Endothelial cell of umbilical vein (primary cell): Measurements from ENCODE around the gene CCDC194. TPM values are rescaled to one million over a fixed set of nuclear protein-coding genes. Genes with fewer than 3 reads are reported as not detected.

Experiments
- BruUV-seq: library from RNA; stranded (reverse); fragments of 400-500 nt; replicated peaks from 2 replicates; lab custom pipeline; 2021; lab: Mats Ljungman, UMichigan
- CTCF ChIA-PET: fragments of 300-600, 350-600 bp; sonication (Branson Sonifier 250); formaldehyde crosslinking; loops from one replicate; lab custom pipeline; 2021; ENCODE audit warnings: antibody characterized with exemption, inconsistent platforms; lab: Charles Lee
- POLR2A ChIA-PET: fragments of 300-600, 350-600 bp; sonication (Branson Sonifier 250); formaldehyde crosslinking; loops from one replicate; lab custom pipeline; 2021; ENCODE audit warnings: antibody characterized with exemption, inconsistent platforms; lab: Charles Lee
- DNase-seq: peaks from one replicate; pipeline ENCODE4 v3.0.0-alpha.2; 2011; ENCODE audit warnings: low read depth, low spot score
- FAIRE-seq: peaks from 2 replicates; lab custom pipeline; 2011; peaks lifted over from hg19 to GRCh38; lab: Jason Lieb, UNC
- H2AFZ ChIP-seq: 2 replicates; pipeline ENCODE4 v1.6.0; 2012; ENCODE audit warnings: low read depth, low read length, control low read depth, inconsistent platforms
- H3K27ac ChIP-seq: 2 replicates; pipeline ENCODE4 v1.5.1; 2011; ENCODE audit warnings: low read depth, mild to moderate bottlenecking, control low read depth, low read length, moderate library complexity; ENCODE audit not compliant: insufficient read depth
- H3K27me3 ChIP-seq, 2 experiments: 2 replicates each; pipeline versions ENCODE4 v1.6.0 to v1.6.1; 2011; ENCODE audit warnings: low read length in 2 of 2, mixed read lengths in 1 of 2; ENCODE audit not compliant: control insufficient read depth in 2 of 2, insufficient read depth in 2 of 2
- H3K36me3 ChIP-seq, 2 experiments: 2 replicates in 1 of 2; 3 replicates in 1 of 2; pipeline ENCODE4 v1.5.1; 2011; ENCODE audit warnings: low read length in 2 of 2, mild to moderate bottlenecking in 1 of 2, moderate library complexity in 1 of 2; ENCODE audit not compliant: control insufficient read depth in 2 of 2, insufficient read depth in 2 of 2; ENCODE audit errors: extremely low read depth in 1 of 2
- H3K4me1 ChIP-seq: 3 replicates; pipeline ENCODE4 v1.5.1; 2011; ENCODE audit warnings: mild to moderate bottlenecking, low read length; ENCODE audit not compliant: control insufficient read depth, insufficient read depth; ENCODE audit errors: extremely low read depth
- H3K4me2 ChIP-seq: 2 replicates; pipeline ENCODE4 v1.6.1; 2011; ENCODE audit warnings: low read length, control low read depth, mixed read lengths; ENCODE audit not compliant: insufficient read depth
- H3K4me3 ChIP-seq, 3 experiments: fragments of 200-600 bp in 1 of 3; sonication (generic), shearing (Covaris generic) in 1 of 3; replicated peaks in 1 of 3; 2 replicates each; pipeline ENCODE4 v1.5.1; 2011 to 2016; ENCODE audit warnings: control low read depth in 3 of 3, low read length in 3 of 3, mild to moderate bottlenecking in 2 of 3, inconsistent platforms in 1 of 3, low read depth in 1 of 3, moderate library complexity in 1 of 3; ENCODE audit not compliant: insufficient read depth in 1 of 3
- H3K79me2 ChIP-seq: 2 replicates; pipeline ENCODE4 v1.6.0; 2012; ENCODE audit warnings: low read length, inconsistent platforms; ENCODE audit not compliant: control insufficient read depth, insufficient read depth
- H3K9ac ChIP-seq: replicated peaks from 2 replicates; pipeline ENCODE3; 2011; ENCODE audit warnings: low read length, control low read depth; ENCODE audit not compliant: insufficient read depth; ENCODE audit errors: extremely low read depth
- H3K9me1 ChIP-seq: replicated peaks from 3 replicates; pipeline ENCODE4 v1.6.0; 2011; ENCODE audit warnings: mild to moderate bottlenecking, low read length; ENCODE audit not compliant: control insufficient read depth, insufficient read depth; ENCODE audit errors: extremely low read depth
- H3K9me3 ChIP-seq: replicated peaks from 2 replicates; pipeline ENCODE4 v1.5.1; 2012; ENCODE audit warnings: low read length, inconsistent platforms; ENCODE audit not compliant: control insufficient read depth, insufficient read depth
- H4K20me1 ChIP-seq: replicated peaks from 2 replicates; pipeline ENCODE3; 2011; ENCODE audit warnings: mild to moderate bottlenecking, low read length; ENCODE audit not compliant: control insufficient read depth, insufficient read depth; ENCODE audit errors: extremely low read depth
- CTCF ChIP-seq, 2 donors: IDR thresholded peaks; 1 replicate in 1 of 2; 2 replicates in 1 of 2; pipeline ENCODE4 v1.5.1; 2011; ENCODE audit warnings: low read length in 2 of 2, mild to moderate bottlenecking in 2 of 2, moderate library complexity in 2 of 2, control low read depth in 1 of 2, inconsistent platforms in 1 of 2, low read depth in 1 of 2; ENCODE audit not compliant: insufficient read depth in 1 of 2; ENCODE audit errors: extremely low read depth in 1 of 2
- EZH2 ChIP-seq: IDR thresholded peaks from 2 replicates; pipeline ENCODE4 v1.6.1; 2012; ENCODE audit warnings: borderline replicate concordance, low read depth, mild to moderate bottlenecking, moderate library complexity, low read length, inconsistent platforms; ENCODE audit not compliant: severe bottlenecking
- FOS ChIP-seq: IDR thresholded peaks from 2 replicates; pipeline ENCODE4 v1.6.1; 2011; ENCODE audit warnings: mild to moderate bottlenecking, low read length, moderate library complexity, borderline replicate concordance; ENCODE audit not compliant: insufficient read depth
- GATA2 ChIP-seq: IDR thresholded peaks from 2 replicates; pipeline ENCODE4 v1.7.0; 2011; ENCODE audit warnings: low read depth, mild to moderate bottlenecking, moderate library complexity, mixed read lengths, low read length; ENCODE audit not compliant: insufficient read length, insufficient read depth
- JUN ChIP-seq: IDR thresholded peaks from 2 replicates; pipeline ENCODE4 v1.6.1; 2011; ENCODE audit warnings: borderline replicate concordance, low read depth; ENCODE audit not compliant: insufficient read length, insufficient read depth
- MAX ChIP-seq: IDR thresholded peaks from 2 replicates; pipeline ENCODE4 v1.6.1; 2011; ENCODE audit not compliant: insufficient read depth, insufficient read length
- MYC ChIP-seq: IDR thresholded peaks from one replicate; pipeline ENCODE4 v1.6.1; 2011; ENCODE audit warnings: mild to moderate bottlenecking, low read depth, low read length
- POLR2A ChIP-seq: IDR thresholded peaks from 2 replicates; pipeline ENCODE4 v1.6.1; 2012; ENCODE audit warnings: low read depth, mild to moderate bottlenecking, control low read depth, low read length
- POLR2AphosphoS5 ChIP-seq: IDR thresholded peaks from 2 replicates; pipeline ENCODE4 v1.6.1; 2012; ENCODE audit warnings: low read depth, mild to moderate bottlenecking, control low read depth, low read length, moderate library complexity; ENCODE audit not compliant: insufficient read depth
- dilution Hi-C: fragments of 300-500 bp; cut with MboI; formaldehyde crosslinking; loops from one replicate; pipeline ENCODE4 v1.15.0; 2019; ENCODE audit warnings: low sequenced_read_pairs; ENCODE audit not compliant: extremely low pct_ligation_motif_present
- intact Hi-C: fragments of 100-400 bp; cut with micrococcal nuclease; formaldehyde crosslinking; loops from one replicate; pipeline ENCODE4 v1.10.0; 2022
- polyA plus RNA-seq, 4 experiments: library from polyadenylated mRNA; depleted of rRNA in 3 of 4; stranded (reverse) in 3 of 4; unstranded in 1 of 4; fragments of >200 nt; gene quantifications; 2 replicates each; pipeline versions ENCODE4 v1.2.1 to v1.2.3, GENCODE V29; 2011 to 2012; ENCODE audit warnings: missing spikeins in 1 of 4
- total RNA-seq: library from RNA; stranded (reverse); gene quantifications from 2 replicates; pipeline ENCODE4 v1.2.3, GENCODE V29; 2021

Gene CCDC194
- total and polyA plus RNA-seq, 2 donors (not counting 3 experiments of a cell fraction or from before 2014, with no cell fraction given), result 0.12 TPM; not detected in 1

- CTCF ChIA-PET, result no interaction called here
- FAIRE-seq (no peak), DNase-seq (no peak)
- Histone ChIP-seq H3K27ac (no peak overlapping the region), H3K4me1 (peaks cover 27% of the 10 kb centered on the region), H2AFZ (no peak overlapping the region), H3K9ac (no peak overlapping the region), H3K36me3 (no peaks in the 10 kb centered on the region), H3K9me3 (no peaks in the 10 kb centered on the region), H3K9me1 (no peaks in the 10 kb centered on the region), H3K79me2 (no peaks in the 10 kb centered on the region), H3K27me3 (no peaks in the 10 kb centered on the region), H4K20me1 (no peaks in the 10 kb centered on the region), H3K4me3 (no peak overlapping the region), H3K4me2 (no peak overlapping the region)
- BruUV-seq, result no TSS peak
- intact Hi-C loops, result no loop called here
- POLR2A ChIA-PET, result no interaction called here
- dilution Hi-C loops, result no loop called here
- TF ChIP-seq POLR2A (no peak), EZH2 (no peak), GATA2 (no peak)
Observed at GRCh38 chr19:17414097-17414496, 20.1 kb upstream of the CCDC194 start.

GRCh38 chr19:17411801-17412200 lies 17.8 kb upstream of the CCDC194 start:
- no peak for TF ChIP-seq POLR2AphosphoS5
- TF ChIP-seq MAX, result no peak
- TF ChIP-seq FOS, result no peak
- TF ChIP-seq JUN, result no peak
- no peak for TF ChIP-seq CTCF (IDR thresholded peaks at IDR 0.05; ENCODE audit: extremely low read depth in 1 of 2, insufficient read depth in 1 of 2, low read depth in 1 of 2, low read length in 2 of 2)
- TF ChIP-seq EZH2, result no peak
- TF ChIP-seq POLR2A, result no peak
- no peak for TF ChIP-seq MYC
- TF ChIP-seq GATA2, result no peak
- intact Hi-C loops, result no loop called here
- H3K4me3 ChIP-seq, result no peak overlapping the region

More at GRCh38 chr19:17411801-17412200, 17.8 kb upstream of the CCDC194 start:
- H3K27me3 ChIP-seq, result no peaks in the 10 kb centered on the region
- DNase-seq (no peak), FAIRE-seq (no peak)
- H3K27ac ChIP-seq, result peak overlapping the region; percentile 64
- no peaks in the 10 kb centered on the region for H3K79me2 ChIP-seq
- no peaks in the 10 kb centered on the region for H4K20me1 ChIP-seq
- peak overlapping the region; percentile 52 for H2AFZ ChIP-seq
- no peaks in the 10 kb centered on the region for H3K36me3 ChIP-seq
- H3K4me2 ChIP-seq, result peak overlapping the region; percentile 56
- dilution Hi-C loops, result no loop called here
- H3K9ac ChIP-seq, result peak overlapping the region; percentile 16
- CTCF ChIA-PET, result interaction anchor here (0.8 to 1.6 kb wide), 4 partner anchors 13 to 585 kb away, joined by 3 to 4 read pairs (median 3); partner anchors contain the start of gene CCDC194
- H3K4me1 ChIP-seq, result peaks cover 26% of the 10 kb centered on the region
- POLR2A ChIA-PET, result interaction anchor here (1.3 kb wide), 1 partner anchor 106 kb away, joined by 8 read pairs; the partner anchor contains the start of gene MRPL34
- H3K9me3 ChIP-seq, result no peaks in the 10 kb centered on the region
- no peaks in the 10 kb centered on the region for H3K9me1 ChIP-seq
- no TSS peak for BruUV-seq
